ENCODE results near the gene PSME2. TPM values are rescaled to one million over a fixed set of nuclear protein-coding genes. Genes with fewer than 3 reads are reported as not detected.

Gene PSME2
- total RNA-seq, 4 donors from 2014 or later, result 13.7 to 53.2 (median 21.5) TPM

DNA sequence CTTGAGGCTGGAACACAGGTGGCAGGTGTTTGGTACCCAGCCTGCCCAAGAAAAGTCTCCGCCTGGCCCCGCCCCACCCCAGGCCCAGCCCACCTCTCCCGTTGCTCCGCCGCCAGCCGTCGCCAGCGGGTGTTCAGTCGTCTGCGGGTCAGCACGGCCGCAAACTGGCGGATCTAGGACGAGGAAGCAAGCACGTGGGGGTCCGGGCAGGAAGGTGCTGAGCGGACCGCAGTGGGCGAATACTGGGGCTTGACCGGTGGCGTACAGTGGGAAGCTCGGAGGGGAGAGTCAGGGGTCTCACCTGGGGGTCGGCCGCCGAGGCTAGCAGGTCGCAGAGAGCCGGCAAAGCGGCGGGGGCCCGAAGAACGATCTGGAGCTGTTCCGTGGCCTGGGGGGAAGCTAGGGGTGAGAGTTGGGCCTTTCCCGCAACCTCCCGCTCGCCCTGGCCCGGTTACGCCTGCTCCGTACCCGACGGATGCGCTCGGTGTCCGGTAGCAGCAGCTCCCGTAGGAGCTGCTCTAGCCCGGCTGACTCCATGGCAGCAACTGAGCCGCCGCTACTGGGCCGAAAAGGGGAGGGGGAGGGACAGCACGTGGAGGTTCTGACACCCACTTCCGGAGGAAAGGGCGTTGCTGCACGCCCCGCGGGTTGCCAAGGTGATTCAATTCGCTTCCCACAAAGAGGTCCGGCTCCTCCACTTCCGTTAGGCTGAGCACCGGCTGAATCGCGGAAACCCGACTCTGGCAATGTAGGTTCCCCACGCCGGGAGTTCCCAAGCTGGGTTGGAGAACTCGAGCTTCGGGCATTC lies 42.0 kb upstream of the PSME2 start, which contains the start of gene IPO4:
TSS of gene IPO4 (minus strand) at position 566 of the 808 bp plus-strand sequence. CDS start at position 537, 29 bp downstream.
- peak within 1 kb of the TSS; percentile 62 to 84 (median 82) for H3K4me3 ChIP-seq
- peak within 1 kb of the TSS; percentile 83 to 90 (median 86) for H3K27ac ChIP-seq
- intact Hi-C loops (cut with DNase I; ENCODE audit: low total_unique reads) (loop anchor here (1.0 kb wide), 3 partner anchors 27 to 44 kb away; partner anchors contain the start of genes GMPR2, IRF9, NEDD8 and RNF31), in situ Hi-C loops (cut with MboI; ENCODE audit: low sequenced_read_pairs in 4 of 4) (no loop called here)
- ATAC-seq (peak; percentile 99), DNase-seq (peak; percentile 96 to 97)
- no peaks in the 10 kb centered on the region for H3K9me3 ChIP-seq
- H3K27me3 ChIP-seq, result no peaks in the 10 kb centered on the region
- TF ChIP-seq, protein P1, sequence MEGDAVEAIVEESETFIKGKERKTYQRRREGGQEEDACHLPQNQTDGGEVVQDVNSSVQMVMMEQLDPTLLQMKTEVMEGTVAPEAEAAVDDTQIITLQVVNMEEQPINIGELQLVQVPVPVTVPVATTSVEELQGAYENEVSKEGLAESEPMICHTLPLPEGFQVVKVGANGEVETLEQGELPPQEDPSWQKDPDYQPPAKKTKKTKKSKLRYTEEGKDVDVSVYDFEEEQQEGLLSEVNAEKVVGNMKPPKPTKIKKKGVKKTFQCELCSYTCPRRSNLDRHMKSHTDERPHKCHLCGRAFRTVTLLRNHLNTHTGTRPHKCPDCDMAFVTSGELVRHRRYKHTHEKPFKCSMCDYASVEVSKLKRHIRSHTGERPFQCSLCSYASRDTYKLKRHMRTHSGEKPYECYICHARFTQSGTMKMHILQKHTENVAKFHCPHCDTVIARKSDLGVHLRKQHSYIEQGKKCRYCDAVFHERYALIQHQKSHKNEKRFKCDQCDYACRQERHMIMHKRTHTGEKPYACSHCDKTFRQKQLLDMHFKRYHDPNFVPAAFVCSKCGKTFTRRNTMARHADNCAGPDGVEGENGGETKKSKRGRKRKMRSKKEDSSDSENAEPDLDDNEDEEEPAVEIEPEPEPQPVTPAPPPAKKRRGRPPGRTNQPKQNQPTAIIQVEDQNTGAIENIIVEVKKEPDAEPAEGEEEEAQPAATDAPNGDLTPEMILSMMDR (IDR thresholded peaks at IDR 0.05 in 4 of 5, conservative IDR thresholded peaks at IDR 0.05 in 1 of 5), result no peak
- peak; percentile 86 for TF ChIP-seq POLR2A (IDR thresholded peaks at IDR 0.05)
- H3K36me3 ChIP-seq, result peaks cover 0 to 55% of the 10 kb centered on the region in 2 donors
- H3K4me1 ChIP-seq, result peaks cover 12 to 16% of the 10 kb centered on the region in 2 donors

DNA sequence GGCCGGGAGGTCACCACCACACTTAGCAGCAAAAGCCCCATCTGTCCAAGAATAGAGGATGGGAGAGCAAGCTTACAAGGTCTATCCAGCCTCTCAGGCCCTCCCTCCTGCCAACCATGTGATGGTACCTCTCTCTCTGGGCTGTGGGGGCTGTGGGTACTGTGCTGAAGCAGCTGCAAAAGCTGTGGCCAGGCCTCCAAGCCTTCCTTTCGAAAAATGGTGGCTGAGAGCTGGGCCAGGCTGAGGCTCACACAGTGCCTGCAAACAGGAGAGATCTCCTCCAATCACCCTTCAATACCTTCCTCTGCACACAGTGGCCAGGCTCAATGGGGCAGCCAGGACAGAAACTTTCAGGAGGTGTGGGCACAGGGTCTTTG lies 41.1 kb upstream of the PSME2 start:
- H3K36me3 ChIP-seq, result peaks cover 0 to 58% of the 10 kb centered on the region in 2 donors
- no peak for ATAC-seq
- in situ Hi-C loops (cut with MboI; ENCODE audit: low sequenced_read_pairs in 4 of 4) (no loop called here), intact Hi-C loops (cut with DNase I; ENCODE audit: low total_unique reads) (no loop called here)
- H3K27me3 ChIP-seq, result no peaks in the 10 kb centered on the region
- TF ChIP-seq POLR2A (IDR thresholded peaks at IDR 0.05), result no peak
- TF ChIP-seq, protein P1 (IDR thresholded peaks at IDR 0.05 in 4 of 5, conservative IDR thresholded peaks at IDR 0.05 in 1 of 5), result no peak
- H3K4me1 ChIP-seq, result peaks cover 12 to 16% of the 10 kb centered on the region in 2 donors
- no peak for DNase-seq
- no peaks in the 10 kb centered on the region for H3K9me3 ChIP-seq
- peak overlapping the region in 3 of 4 donors; percentile 80 to 84 (median 84) for H3K4me3 ChIP-seq
- peak overlapping the region; percentile 83 to 90 (median 86) for H3K27ac ChIP-seq

DNA sequence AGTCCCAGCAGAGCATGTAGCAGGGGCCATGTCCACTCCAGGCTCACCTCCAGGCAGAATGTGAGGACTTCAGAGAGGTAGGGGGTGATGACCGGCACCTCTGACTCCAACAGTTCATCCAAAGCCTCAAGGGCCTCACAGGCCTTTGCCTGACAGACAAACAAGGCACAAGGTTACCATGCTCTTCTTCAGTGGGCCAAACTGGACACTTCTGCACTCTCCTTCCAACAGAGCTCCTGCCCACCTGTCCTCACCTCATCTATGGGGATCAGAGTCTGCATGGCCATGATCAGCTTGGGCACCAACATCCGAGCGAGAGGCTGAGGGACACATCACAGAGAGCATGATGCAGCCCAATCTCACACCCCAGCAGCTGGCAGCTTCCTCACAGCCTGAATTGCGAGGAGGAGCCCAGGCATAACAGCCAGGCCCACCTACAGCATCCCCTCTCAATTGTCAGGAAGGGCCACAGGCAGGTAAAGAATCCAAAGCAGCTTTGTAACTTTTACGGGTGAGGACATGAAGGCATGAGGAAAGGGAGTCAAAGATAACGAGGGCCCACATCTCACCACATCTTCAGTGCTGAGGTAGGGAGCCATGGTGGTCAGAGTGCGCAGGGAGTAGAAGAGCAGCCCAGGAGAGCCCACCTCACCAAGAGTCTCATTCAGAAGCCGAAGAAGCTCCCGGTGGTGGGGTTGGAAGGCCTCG lies 40.6 kb upstream of the PSME2 start:
- Histone ChIP-seq H3K4me3 (peak overlapping the region in 1 of 4 donors; percentile 84), H3K9me3 (no peaks in the 10 kb centered on the region), H3K27ac (peak overlapping the region in 1 of 4 donors; percentile 89), H3K36me3 (peaks cover 0 to 58% of the 10 kb centered on the region in 2 donors), H3K27me3 (no peaks in the 10 kb centered on the region), H3K4me1 (peaks cover 12 to 16% of the 10 kb centered on the region in 2 donors)
- intact Hi-C loops (cut with DNase I; ENCODE audit: low total_unique reads) (no loop called here), in situ Hi-C loops (cut with MboI; ENCODE audit: low sequenced_read_pairs in 4 of 4) (no loop called here)
- no peak for TF ChIP-seq POLR2A (IDR thresholded peaks at IDR 0.05)
- TF ChIP-seq, protein P1 (IDR thresholded peaks at IDR 0.05 in 4 of 5, conservative IDR thresholded peaks at IDR 0.05 in 1 of 5), result no peak
- no peak for DNase-seq
- no peak for ATAC-seq

DNA sequence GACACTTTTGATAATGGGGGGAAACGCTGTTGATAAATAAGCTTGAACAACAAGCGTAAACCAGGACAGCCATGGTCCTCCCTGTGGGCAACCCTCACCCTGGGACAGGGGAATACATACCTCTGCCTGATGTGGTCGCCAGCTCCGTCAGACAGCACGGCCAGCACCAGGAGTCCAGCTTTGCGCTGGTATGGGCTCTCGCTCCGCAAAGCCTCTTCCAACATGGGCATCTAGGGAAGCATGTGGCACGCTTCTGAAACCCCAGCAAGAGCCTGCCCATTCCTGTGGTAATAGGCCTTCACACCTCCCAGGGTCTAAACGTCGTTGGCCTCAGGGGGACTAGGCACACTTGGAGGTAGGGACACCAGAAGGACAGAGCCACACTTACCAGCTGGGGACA lies 39.3 kb upstream of the PSME2 start:
- Histone ChIP-seq H3K4me3 (no peak overlapping the region), H3K27ac (no peak overlapping the region), H3K4me1 (peaks cover 12 to 16% of the 10 kb centered on the region in 2 donors), H3K36me3 (peaks cover 0 to 64% of the 10 kb centered on the region in 2 donors), H3K27me3 (no peaks in the 10 kb centered on the region), H3K9me3 (no peaks in the 10 kb centered on the region)
- intact Hi-C loops (cut with DNase I; ENCODE audit: low total_unique reads) (no loop called here), in situ Hi-C loops (cut with MboI; ENCODE audit: low sequenced_read_pairs in 4 of 4) (no loop called here)
- no peak for ATAC-seq
- TF ChIP-seq, protein P1 (IDR thresholded peaks at IDR 0.05 in 4 of 5, conservative IDR thresholded peaks at IDR 0.05 in 1 of 5), result no peak
- no peak for TF ChIP-seq POLR2A (IDR thresholded peaks at IDR 0.05)
- DNase-seq, result no peak

Measured in gastrocnemius medialis (tissue), 4 donors.